GM19372 (cell line): ENCODE measurements around the gene MRPL55.
A peak's percentile ranks its signal among the peaks of the same experiment; 100 is the strongest.

Experiments
- ATAC-seq: cut with Tn5 transposase; IDR thresholded peaks from one replicate; pipeline ENCODE4 v1.9.1; 2021; ENCODE audit warnings: mild to moderate bottlenecking, low read depth, moderate library complexity; ENCODE audit not compliant: unreplicated experiment

MRPL55 gene

DNA sequence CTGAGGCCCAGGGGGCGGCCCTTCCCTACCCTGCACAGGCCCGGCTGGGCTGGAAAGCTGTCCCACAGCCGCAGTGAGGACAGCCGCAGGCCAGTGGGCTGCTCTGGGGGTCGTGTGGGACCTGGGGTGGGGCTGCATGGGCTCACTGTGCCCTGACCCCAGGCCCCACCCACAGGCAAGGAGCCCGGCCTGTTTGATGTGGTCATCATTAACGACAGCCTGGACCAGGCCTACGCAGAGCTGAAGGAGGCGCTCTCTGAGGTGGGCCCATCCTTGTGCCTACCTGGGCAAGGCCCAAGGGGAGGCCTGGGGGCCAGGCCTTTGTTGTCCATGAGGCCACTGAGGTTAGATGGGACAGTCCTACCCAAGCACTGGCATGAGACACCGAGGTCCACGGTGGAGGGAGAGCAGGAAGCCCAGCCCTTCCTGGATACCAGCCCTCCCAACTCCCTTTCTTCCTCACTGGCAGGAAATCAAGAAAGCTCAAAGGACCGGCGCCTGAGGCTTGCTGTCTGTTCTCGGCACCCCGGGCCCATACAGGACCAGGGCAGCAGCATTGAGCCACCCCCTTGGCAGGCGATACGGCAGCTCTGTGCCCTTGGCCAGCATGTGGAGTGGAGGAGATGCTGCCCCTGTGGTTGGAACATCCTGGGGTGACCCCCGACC, 39.2 kb upstream of the MRPL55 start:
- no peak for ATAC-seq

DNA sequence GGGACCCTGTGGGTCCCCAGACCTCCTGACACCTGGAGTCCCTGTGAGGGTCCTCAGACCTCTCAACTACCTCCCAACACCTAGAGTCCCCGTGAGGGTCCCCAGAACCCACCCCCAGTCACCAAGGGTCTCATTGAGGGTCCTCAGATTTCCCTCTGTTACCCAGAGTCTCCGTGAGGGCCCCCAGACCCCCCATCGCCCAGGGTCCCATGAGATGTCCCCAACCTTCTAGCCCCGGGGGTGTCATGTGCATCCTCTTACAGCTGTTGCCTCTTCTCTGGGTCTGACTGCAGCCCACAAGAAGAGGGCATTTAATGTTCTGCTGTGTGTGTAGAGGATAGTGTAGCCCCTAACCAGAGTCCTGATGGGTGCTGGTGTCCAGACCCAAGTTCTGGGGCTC, 38.7 kb upstream of the MRPL55 start:
- ATAC-seq, result no peak

DNA sequence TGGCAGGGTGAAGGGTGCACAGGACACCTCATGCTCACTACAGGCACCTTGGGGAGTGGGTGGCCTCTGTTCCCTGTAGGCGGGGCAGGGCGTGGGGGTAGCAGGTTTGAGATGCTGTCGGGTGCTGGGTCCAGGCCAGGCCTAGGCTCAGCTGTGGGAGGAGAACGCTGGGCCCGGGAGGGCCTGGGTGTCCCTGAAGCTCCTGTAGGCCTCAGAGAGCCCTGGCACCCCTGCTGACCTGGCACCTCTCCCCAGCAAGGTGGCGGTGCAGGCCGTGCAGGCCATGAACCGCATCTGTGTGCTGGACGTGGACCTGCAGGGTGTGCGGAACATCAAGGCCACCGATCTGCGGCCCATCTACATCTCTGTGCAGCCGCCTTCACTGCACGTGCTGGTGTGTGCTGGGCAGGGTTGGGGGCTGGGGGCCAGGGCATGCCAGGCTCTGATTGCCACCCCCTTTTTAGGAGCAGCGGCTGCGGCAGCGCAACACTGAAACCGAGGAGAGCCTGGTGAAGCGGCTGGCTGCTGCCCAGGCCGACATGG, 38.1 kb upstream of the MRPL55 start:
- no peak for ATAC-seq

DNA sequence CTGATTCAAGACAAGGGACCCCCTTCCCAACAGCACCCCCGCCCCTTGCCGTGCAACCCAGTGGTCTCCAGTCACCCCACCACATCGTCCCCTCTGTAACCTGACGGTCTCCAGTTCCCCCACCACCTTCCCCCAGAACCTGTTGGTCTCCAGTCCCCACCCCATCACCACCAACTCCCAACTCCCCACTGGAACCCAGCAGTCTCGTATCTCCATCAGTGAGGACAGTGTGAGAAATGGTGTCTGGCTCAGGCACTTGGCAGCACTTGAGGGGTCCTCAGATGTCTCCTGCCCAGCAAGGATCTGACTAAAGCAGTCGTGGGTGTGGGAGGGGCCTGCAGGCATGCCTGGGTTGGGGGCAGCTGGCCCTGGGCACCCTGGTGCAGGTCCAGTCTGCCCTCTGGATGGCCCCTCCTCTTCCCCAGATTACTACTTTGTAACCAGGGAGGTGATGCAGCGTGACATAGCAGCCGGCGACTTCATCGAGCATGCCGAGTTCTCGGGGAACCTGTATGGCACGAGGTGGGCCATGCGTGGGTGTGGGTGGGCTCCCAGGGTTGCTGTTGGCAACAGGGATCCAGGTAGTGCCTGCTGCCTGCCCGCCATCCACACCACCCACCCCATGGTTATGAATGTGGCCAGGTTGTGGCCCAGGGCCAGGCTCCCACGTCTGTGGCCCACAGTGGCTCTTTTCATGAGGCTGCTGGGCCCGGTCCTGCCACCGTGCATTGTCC, 37.5 kb upstream of the MRPL55 start:
- ATAC-seq, result no peak

DNA sequence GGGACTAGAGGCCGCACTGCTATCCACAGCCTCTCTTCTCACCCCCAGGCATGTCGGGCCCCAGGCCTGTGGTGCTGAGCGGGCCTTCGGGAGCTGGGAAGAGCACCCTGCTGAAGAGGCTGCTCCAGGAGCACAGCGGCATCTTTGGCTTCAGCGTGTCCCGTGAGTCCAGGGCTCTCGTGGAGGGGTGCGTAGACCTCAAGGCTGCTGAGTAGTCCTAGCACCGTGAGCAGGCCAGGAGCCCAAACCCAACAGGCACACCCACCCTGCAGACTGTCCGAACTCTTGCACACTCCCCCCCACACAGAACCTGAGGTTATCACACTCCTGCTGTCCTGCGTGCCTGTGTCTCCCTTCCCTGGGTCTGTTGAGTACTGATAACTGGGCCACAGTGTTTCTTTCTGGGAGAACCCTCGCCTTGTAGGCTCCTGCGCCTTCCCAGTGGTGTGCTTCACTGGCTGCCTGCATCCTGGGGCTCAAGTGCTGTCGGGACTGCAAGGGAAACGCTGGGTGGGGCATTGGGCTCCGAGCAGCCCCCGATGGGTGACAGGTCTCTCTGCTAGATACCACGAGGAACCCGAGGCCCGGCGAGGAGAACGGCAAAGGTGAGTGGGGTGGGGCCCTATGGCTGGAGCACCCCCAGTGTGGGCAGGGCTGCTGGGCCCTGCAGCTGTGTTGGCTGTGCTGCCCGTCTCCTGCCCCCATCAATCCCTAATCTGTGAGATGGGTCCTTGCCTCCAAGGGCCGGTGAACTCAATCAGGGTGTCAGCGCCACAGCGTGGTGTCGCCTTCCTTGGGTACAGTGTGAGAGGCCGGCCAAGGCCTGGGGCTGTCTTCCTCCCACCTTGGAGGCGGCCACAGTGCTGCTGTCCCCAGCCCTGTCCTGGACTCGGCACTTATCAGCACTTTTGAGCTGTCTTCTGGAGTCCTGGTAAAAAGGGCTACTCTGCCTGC, 36.6 kb upstream of the MRPL55 start:
- no peak for ATAC-seq

DNA sequence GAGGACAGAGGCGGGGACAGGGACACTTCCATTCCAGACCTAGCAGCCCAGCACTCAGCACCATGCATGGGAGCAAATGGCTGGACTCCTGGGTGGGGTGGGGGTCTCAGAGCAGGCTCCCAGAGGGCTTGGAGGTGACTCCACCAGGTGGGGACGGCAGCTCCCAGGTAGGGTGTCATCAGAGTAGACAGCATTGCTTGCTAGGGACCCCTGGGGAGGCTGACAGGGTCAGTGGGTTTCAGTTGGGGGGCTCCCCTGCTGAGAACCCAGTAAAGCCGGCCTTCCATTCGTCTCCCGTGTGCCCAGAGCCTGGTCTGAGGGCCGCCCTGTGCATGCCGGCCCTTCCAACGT, 35.9 kb upstream of the MRPL55 start:
- ATAC-seq, result no peak

DNA sequence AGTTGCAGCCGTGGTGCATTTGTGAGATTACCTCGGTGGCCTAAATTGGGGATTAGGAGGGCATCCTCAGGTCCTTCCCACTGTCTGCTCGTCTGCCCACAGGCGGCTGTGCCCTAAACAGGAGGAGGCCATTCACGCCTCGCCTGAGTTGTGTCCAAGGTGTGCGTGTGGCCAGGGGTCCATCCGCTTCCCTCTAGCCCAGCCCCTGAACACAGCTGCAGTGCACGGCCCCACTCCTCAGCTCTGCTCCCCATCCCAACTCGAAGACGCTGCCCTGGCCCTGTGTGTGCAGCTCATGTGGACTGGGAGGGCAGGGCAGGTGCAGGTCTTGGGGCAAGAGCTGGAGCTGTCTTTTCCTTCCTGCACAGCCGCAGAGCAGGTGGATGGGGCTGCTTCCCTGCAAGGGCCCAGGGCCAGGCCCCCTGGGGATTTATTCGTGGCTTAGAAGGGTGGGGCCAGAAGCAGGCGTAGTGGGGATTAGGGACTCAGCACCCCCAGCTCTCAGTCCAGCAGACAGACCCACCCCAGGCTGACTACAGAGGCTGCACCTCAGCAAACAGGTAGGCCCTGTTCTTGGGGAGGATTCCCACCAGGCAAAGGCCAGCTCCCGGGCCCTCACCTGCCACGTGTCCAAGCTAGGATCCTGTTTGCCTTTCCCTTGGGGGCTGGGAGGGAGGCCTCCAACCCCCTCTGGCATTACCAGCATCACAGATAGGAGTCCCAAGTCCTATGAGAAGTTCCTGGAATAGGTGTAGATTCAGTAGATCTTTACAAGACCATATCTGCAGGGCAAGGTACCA, 35.3 kb upstream of the MRPL55 start:
- ATAC-seq, result no peak

DNA sequence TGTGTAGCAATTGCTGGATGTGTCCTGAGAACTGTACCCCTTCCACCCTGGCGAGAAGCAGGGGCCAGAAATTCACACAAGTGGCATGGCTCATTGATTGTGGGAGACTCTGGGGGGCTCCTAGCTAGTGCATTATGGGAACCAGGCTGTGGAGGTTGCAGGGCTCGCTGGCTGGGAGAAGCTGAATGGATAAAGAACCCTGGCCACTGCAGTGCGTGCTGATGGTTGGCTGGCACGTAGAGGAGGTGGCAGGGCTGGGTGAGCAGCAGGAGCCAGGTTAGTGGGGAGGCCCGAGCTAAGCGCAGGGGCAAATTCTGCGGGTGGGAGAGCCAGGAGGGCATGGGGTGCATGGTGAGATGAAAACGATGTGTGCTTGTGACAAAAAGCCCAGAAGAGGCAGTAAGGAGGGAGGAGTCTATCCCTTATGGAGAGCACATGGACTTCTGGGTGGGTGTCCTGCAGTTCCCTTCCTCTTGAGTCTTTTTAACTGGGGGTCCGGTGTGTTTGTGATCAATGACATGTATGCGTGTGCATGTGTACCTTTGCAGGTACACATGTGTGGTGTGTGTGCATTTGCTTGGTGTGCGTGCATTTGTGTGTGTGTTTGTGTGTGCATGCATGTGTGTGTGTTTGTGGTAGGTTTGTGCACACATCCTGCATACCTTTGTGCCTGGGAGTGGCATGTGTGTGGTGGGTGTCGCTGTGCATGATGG, 34.5 kb upstream of the MRPL55 start:
- no peak for ATAC-seq

DNA sequence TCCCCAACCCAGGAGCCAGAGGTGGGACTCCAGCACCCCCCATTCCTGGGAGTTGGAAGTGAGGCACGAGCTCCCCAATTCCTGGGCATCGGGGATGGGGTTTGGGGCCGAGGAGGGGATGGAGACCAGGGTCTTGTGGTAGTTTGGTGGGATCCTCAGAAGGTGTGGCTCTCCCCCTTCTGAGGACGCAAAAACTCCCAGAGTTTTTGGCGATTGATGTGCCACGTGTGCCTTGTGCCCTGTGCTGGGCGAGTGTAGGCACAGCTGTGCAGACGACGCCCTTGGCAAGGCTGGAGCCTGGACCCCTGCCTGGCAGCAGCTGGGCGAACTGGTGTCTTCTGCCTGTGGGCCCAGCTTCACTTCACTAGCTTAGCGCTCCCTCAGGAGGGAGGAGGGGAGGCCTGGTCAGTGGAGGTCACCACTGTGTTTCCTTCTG, 33.6 kb upstream of the MRPL55 start:
- ATAC-seq, result no peak

DNA sequence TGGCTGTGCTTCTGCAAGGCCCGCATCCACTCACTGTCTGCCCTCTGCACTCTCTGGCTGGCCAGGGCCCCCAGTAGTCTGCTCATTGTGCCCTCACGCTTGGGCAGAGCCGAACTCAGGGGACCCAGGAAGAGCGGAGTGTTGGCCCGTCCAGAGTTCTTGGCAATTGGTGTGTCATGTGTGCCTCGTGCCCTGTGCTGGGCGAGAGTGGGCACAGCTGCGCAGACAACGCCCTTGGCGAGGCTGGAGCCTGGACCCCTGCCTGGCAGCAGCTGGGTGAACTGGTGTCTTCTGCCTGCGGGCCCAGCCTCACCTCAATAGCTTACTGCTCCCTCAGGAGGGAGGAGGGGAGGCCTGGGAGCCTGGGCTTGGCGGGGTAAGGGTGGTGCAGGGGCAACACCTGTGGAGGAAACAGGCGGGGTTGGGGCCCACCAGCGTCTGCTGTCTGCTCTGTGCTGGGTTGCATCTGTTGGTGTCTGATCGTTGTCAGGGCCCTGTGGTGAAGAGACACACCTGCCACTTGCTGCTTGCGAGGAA, 33.1 kb upstream of the MRPL55 start:
- ATAC-seq, result no peak

DNA sequence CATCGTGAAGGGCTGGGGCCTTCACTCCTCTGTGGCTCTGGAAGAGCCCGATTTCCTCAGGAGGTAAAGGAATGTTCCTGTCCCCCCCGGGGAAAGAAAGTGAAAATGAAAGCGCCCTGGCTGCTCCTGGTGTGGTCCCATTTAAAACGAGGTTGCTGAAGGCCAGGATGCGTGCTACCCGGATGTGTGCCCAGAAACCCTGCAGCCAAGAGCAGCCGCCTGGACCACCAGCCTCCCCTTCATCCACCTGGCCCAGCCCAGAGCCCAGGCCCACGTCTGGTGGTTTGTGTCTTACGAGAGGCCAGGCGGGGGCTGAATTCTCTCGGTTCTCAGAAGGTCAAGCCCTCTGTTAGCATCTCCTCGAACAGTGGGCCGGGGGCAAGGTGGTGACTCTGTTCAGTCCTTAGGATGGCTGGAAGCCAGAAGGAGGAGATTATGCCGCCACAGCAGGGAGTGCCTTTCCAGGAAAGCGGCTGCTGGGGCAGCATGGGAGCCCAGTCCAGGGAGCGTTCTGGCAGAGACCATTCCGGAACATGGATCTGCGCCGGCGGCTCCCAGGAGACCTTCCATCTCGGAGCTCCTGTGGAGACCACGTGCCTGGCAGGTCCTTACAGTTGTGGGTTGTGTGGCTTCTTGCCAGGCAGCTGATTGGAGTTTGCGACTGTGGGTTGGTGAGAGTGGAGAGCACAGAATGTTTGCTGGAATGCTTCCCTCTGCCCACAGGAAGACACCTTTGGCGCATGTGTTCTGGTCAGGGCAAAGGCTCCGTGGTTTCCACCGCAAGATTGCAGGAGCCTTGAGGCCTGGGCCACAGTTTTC, 32.3 kb upstream of the MRPL55 start:
- no peak for ATAC-seq

DNA sequence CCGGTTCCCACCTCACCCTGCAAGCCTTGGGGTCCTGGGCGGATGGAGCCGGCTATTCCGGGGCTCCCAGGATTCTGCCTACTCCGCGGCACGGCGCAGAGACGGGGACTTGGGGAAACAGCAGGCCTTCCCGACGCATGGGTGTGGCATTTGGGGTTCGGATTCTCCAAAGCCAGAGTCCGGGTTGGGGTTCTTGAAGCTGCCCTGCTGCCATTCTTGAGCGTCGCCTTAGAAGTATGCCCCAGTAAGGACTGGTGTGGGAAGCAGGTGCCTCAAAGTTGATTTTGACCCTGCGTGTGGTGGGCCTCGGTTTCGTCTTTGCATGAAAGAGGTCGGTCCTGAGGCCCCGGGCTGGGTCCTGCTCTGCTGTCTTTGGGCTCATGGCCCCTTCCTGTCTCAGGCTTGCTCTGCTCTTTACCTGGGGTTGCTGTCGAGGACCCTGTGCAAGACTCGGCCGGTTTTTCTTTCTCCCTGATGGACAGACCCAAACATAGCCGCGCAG, 31.7 kb upstream of the MRPL55 start:
- no peak for ATAC-seq

DNA sequence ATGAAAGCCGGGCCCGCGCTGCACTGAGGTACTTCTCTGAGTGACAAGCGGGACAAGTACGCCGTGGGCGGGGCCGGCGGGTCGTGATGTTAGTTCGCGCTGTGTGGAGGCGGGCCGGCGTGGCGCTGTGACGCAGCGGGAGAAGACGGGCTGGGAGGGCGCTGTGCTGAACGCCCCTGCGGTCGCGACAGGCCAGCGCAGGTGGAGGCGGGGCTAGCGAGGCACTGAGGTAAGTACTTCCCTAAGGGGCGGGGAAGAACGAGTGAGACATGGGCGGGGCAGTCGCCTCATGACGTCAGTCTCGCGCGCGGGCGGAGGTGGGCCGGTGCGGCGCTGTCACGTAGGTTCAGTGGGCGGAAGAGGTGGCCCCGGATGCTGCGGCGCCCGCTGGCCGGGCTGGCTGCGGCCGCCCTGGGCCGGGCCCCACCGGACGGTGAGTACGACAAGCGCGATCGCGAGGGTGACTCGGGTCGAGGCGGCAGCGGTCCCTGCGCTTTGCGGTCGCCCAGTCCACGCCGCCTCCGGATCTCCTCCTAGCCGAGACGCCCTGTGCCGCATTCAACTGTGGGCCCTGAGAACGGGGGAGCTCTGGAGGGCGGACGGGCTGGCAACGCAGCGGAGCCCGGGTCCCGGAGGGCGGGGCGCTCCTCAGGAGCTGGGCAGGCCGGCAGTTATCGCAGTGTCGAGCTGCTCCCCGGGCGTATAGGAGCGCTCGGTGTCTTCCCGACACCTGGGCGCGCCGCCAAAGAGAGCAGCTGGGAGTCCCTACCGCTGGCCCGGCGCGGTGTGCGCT, 31.0 kb upstream of the MRPL55 start, which contains the start of gene GUK1:
GUK1 (plus strand) TSS at position 349 of the 793 bp plus-strand sequence; CDS start at position 373, 24 bp downstream.
- peak; percentile 92 for ATAC-seq

DNA sequence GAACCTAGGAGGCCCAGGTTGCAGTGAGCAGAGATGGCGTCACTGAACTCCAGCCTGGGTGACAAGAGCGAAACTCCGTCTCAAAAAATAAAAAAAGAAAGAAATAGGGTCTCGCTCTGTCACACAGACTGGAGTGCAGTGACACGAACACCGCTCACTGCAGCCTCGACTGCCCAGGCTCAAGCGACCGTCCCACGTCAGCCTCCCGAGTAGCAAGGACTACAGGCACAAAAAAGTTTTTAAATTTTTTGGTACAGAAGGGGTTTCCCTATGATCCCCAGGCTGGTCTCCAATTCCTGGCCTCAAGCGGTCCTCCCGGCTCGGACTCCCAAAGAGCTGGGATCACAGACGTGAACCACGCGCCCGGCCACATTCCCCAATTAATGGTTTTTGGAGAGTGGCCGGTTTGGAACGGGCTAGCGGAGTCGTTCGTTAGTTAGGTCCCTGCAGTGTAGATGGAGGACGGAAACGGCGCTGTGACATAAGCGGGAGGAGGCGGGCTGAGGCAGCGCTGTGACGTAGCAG, 30.4 kb upstream of the MRPL55 start:
- no peak for ATAC-seq

DNA sequence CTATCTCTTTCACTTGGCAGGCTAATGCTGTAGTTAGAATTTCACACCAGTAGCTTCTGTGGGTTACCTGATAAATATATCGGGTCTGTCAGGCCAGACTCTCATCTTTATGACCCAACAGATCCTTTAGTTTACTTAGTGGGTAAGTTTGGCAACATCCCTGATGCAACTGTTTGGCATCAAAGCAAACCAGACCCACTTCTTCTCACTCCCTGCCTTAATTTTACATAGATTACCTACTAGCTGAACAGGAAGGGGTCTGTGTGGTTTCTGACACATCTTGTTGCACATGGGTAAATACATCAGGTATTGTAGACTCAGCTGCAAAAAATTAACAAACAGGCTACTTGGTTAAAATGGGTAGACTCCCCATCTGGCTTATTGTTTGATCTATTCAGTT, 27.8 kb upstream of the MRPL55 start:
- no peak for ATAC-seq

DNA sequence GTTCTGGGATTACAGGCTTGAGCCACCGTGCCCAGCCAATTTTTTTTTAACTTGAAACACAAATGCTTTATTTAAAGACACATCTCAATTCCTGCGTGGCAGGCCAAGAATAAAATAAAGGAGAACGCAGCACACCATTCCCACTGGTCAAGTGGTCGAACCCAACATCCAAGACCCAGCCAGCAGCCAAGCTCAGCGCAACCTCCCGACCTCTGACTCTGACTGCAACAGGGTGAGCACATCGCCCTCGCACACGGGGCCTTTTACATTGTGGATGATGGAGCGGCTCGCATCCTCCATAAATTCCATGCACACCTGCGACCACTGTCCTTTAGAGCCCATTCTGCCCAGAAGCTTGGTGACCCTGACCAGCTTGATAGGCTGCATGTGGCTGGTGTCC, 25.5 kb upstream of the MRPL55 start:
- ATAC-seq, result no peak

DNA sequence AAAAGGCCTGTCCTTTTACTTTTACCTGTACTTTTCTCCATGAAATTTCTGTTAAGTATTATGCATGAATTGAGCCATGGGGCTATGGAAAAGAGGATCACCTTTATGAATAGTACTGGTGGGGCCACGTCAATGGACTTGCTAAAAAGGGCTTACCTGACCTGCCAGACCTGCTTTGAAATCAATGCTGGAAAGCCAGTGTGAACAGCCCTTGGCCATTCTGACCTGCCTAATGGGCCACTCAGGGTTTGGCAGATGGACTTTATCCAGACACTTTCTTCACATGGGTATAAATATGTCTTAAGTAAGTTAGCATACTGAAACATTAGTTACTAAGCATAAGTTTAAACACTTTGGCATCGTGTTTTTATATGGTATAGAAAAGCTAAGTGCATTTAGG, 22.7 kb upstream of the MRPL55 start:
- no peak for ATAC-seq
